HuH-7 (cell line): ENCODE data around the gene TNIK.
A peak's percentile ranks its signal among the peaks of the same experiment; 100 is the strongest.

Source experiments
- DNase-seq: peaks from one replicate; pipeline ENCODE4 v3.0.0; 2011; ENCODE audit warnings: low spot score

The TNIK gene

GRCh38 chr3:171279972-171280371, 180.2 kb downstream of the TNIK start:
- no peak for DNase-seq

- no peak for DNase-seq
Observed at GRCh38 chr3:171278299-171278590, 182.0 kb downstream of the TNIK start.

GRCh38 chr3:171277456-171278298, 182.5 kb downstream of the TNIK start:
- DNase-seq, result no peak

- DNase-seq, result no peak
Observed at GRCh38 chr3:171276923-171277322, 183.3 kb downstream of the TNIK start.

GRCh38 chr3:171274222-171274621, 186.0 kb downstream of the TNIK start:
- no peak for DNase-seq

DNA sequence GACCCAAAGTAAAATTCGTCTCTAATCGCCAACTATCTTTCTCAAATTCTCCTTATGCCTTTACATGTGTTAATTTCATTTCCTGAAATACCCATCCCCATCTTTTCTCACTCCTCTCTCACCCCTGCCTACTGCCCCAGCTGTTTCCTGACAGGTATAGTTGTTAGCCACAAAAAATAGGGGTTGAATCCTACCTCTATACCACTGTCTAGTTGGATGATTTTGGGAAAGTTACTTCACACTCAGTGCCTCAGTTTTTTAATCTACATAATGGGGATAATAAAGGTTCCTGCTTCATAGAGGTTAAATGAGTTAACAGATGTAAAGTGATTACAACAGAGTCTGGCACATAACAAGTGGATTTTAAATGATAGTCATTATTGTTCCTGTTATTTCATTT, 189.7 kb downstream of the TNIK start:
- no peak for DNase-seq

DNA sequence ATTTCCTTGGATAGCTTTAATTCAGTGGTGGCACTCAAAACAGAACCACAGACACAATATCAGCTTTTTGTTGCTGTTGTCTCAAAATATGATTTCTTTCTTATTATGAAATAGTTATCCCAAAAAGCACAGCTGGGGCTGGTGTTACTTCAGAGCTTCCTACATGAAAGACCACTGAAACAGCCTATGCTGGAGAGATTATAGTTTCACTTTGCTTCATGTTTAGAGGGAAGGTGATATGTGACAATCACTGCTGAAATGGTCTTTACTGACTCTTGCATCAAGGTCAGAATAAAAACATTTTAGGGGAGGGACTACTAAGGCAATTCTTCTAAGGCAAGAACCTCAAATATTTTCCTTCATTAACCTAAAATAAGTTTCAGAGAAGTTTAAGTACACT, 190.7 kb downstream of the TNIK start:
- no peak for DNase-seq

DNA sequence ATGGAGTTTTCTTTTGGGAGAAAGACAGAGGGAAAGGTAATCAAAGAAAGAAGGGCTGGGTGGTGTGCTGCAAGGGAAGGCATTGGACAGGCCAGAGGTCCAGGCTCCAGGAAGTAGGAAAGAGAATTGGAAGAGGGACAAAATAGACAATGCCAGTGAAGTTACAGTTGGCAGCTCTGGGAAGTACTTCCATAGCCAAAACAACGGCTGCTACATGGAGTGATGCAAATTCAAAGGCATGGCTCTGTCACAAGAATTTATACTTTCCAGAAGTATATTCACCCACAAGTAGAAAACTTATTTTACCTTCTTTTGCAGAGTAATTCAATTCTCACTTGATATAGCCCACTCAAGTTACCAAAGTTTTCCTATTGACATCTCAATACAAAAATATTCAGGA, 191.5 kb downstream of the TNIK start:
- DNase-seq, result no peak

- DNase-seq, result no peak
Observed at GRCh38 chr3:171267104-171267503, 193.1 kb downstream of the TNIK start.

- DNase-seq, result no peak
Observed at GRCh38 chr3:171266740-171267073, 193.5 kb downstream of the TNIK start.

DNA sequence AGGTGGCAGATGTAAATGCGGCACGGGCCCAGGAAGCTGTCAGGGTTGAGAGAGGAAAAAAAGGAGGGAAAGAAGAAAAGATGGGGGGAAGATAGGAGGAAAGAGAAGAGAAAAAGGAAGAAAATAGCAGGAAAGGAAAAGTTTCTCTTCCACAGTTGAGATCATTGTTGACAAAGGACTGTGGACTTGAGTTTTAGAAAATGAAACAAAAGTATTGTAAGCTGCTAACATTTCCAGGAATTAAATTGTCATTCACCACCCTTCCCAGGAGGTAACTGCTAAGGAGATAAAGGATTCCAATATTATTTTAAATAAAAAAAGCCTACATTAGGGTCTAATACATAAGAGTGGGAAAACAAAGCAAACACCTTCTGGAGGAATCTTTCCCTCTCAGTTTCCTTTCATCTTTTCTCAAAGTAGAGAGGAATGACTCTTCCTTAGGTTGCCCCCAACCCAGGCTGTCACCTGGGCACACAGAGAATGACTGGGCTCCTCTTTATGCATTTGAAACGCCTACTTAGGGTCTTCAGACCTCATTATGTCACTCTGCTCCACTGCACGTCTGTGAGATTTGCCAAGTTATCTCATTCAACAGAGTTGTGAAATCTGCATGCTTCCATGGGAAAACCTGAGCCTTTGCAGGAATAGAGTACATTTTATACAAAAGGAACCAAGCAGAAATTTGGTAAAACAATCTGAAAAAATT, 194.0 kb downstream of the TNIK start:
- peak; percentile 15 for DNase-seq

- DNase-seq, result no peak
Observed at GRCh38 chr3:171264758-171265157, 195.4 kb downstream of the TNIK start.

GRCh38 chr3:171262431-171262830, 197.8 kb downstream of the TNIK start:
- DNase-seq, result no peak

DNA sequence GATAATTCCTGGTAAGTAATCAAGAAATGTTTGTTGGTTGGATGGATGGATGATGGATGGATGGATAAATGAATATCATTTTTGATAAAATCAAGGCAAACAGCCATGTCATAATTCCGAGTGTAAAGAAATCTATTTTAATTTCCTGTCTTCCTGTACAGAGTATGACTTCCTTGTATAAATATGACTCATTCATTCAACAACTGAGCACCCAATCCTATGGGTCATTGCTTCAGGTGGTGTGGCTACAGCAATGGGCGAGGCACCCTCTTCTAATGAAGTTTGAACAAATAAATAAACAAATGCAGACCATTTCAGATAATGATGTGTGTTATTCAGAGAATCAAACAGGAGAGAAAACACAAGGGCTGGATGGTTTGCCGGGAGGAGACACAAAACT, 198.7 kb downstream of the TNIK start:
- no peak for DNase-seq

- DNase-seq, result no peak
Observed at GRCh38 chr3:171260899-171261298, 199.3 kb downstream of the TNIK start.

GRCh38 chr3:171260466-171260865, 199.7 kb downstream of the TNIK start:
- DNase-seq, result no peak

DNA sequence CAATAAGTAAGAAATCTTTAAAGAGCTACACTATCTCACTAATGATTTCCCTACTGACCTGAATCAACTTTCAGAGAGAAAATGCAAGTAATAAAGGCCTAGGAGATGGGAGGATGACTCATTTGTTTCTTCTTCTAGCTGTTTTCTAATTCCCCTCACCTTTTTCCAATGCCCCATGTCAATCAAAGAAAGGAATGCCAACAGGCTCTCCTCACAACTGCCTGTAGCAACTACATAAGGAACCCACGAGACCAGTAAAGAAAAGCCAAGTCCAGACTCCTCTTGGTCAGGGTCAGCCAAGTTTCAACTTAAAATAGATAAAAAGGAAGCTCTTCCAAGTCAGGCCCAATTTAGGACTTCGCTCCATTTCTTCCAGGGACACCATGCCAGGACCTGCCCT, 201.9 kb downstream of the TNIK start:
- DNase-seq, result no peak

DNA sequence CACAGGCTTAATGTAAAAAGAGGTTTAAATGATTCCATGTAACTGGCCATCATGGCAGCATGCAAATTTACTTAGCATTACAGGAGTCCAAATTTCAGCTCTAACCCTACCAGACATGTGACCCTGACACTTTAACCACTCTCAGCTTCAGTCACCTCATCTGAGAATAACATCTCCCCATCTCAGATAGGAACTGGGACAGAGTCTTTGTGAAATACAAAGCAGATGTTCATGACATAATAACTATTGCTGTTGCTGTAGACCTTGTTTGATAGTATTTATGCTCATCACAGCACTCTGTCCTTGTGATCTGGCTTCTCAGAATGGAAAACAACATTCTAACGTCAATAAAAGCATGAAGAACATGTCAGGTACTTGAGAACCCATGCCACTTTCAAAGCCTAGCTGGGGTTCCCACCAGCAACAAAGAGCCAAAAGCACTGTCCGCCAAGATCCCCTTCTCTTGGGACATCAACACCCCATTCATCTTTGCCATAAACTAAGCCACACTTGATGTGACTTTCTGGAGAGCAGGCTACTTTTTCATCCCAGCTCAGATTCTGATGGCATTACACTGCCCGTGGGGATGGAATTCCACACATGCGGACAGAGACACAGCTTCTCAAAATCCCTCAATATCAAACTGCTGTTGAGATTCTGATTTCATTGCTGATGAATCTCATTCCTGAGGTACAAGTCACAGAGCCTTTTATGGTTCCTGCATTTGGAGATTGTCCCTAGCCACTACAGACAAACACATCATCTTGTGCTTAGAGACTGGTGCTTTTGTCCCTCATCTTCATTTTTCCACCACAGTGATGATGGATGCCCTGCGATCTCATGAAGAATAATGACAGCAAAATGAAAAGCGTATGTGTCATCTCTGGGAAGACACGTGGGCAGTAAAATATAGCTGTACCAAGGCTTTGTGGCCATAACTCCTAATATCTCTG, 202.7 kb downstream of the TNIK start:
- DNase-seq, result no peak

DNA sequence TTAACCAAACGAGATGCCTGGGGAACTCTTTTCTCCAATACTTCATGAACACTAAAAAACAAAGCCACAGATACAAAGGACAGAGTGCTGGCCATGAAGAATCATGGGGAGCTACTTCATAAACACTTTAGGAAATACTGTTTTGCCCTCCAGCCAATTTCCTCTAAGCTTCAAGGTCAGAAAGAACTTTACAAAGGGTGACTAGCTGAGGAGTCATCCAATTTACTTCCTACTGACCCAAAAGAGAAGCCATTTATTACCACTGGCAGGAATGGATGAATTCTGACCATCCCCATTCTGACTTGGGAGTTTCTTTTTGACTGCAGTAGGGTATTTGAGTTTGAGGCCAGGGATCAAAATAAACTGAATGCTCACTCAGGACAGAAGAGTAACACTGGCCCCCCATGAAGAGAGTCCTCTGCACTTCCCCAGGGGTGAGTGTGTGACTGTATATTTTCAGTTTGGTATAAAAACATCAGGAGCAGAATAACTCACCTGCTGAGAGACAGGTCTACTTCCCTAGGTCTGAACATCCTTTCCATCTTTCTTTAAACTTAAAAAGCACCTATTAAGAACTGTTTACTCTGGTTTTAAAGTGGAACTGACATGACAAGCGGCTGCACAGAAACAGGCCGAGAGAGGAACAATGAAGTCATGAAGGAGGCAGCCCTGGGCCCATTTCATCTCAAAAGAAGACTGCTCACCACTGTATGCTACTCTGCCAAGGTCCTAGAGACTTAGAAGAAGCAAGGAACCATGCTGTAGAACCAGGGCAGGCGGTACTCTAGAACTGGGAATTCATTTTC, 203.6 kb downstream of the TNIK start:
- DNase-seq, result no peak

DNA sequence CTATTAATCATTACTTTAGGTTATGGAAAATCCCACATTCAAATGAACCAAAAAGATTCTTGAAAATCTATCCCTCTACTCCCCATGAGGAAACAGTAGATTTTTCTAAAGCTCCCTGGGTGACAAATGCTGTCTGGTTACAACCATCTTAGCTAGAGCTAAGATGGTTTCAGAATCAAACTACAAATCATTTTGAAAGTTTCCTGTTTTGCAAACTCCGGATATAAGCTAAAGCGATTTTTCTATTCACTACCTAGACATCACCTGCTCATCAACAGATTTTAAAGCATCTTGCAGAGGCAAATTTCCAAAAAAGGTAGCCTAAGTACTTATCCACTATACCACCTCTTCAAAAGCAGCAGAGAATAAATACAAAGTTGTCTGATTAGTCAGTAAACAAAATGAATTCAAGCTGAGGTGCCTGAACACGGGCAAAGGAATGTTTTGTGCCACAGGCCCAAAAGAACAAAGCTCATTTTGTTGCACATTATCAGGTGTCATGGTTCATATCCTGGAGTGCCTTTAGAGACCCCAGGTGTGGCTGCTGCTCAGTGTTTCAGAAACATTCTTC, 204.9 kb downstream of the TNIK start:
- DNase-seq, result no peak

DNA sequence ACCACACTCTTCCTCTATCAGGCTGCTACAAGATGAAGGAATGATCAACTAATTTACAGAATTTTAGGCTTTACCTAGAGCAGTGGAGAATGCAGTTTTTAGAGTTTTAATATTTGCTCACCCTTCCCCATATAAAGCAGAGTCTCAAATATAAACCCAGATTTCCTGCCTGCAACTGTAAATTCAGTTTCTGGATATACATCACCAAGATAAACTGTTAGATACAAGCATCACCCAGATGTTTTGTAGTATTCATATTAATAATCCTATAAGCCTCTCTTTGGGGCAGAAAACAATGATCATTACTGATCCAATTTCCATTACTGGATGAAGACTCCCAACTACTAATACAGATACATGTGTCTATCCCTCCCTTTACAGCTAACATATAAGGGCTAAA, 205.9 kb downstream of the TNIK start:
- DNase-seq, result no peak

GRCh38 chr3:171251835-171252234, 208.4 kb downstream of the TNIK start:
- DNase-seq, result no peak
